Central memory CD8-positive, alpha-beta T cell (primary cell): Measurements from ENCODE around the gene APP.
A peak's percentile ranks its signal among the peaks of the same experiment; 100 is the strongest.

Experiments
- ATAC-seq: fragments of 150-1000 bp; cut with Tn5 transposase; replicated peaks from 2 replicates; pipeline ENCODE4 v1.10.0; 2022; ENCODE audit warnings: mild to moderate bottlenecking, moderate FRiP score, moderate number of reproducible peaks; ENCODE audit not compliant: poor library complexity, severe bottlenecking; ENCODE audit errors: extremely low read depth
- DNase-seq, 2 donors: peaks; one replicate each; pipeline ENCODE4 v3.0.0; 2021; ENCODE audit warnings: low spot score in 2 of 2
- H3K27ac Mint-ChIP-seq: one replicate; pipeline ENCODE4 v1.8.0; 2022; ENCODE audit warnings: low read depth, mild to moderate bottlenecking, moderate library complexity, mixed read lengths
- H3K27me3 Mint-ChIP-seq: one replicate; pipeline ENCODE4 v1.8.0; 2022; ENCODE audit warnings: mixed read lengths
- H3K36me3 Mint-ChIP-seq: one replicate; pipeline ENCODE4 v1.8.0; 2022; ENCODE audit warnings: mild to moderate bottlenecking, moderate library complexity, mixed read lengths; ENCODE audit not compliant: insufficient read depth
- H3K4me1 Mint-ChIP-seq: one replicate; pipeline ENCODE4 v1.8.0; 2022; ENCODE audit warnings: mixed read lengths
- H3K4me3 Mint-ChIP-seq: one replicate; pipeline ENCODE4 v1.8.0; 2022; ENCODE audit warnings: mild to moderate bottlenecking, moderate library complexity, mixed read lengths
- H3K9me3 Mint-ChIP-seq: one replicate; pipeline ENCODE4 v1.8.0; 2022; ENCODE audit warnings: mixed read lengths

The APP gene

DNA sequence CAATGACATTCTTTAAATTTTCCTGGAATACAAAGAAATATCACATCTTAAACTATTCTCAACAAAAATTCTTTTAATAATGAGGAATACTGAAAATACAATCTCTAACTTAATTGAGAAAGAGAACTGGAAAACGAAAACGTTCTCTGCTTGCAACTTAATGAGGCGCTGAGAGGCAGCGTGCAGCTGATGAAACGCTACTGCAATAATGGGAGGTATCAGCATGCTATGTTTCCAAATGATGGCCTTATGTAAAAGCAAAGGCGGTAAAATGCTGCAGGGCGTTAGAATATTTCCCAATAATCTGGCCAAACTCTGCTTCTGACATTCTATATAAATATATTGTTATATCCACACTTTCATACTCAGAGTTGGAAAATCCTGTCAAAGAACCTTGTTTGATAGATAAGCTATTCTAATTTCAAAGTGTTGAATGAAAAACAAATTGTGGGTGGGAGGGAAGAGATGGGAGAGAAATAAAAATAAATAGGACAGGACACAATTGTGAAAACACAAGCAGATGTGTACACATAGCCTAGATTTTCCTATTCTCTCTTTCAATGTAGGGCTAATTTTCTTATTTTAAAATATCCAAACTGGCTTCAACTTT lies 70.9 kb downstream of the APP start:
- Mint-ChIP-seq H3K9me3 (no peaks in the 10 kb centered on the region), H3K27me3 (no peaks in the 10 kb centered on the region), H3K4me1 (no peaks in the 10 kb centered on the region), H3K4me3 (no peak overlapping the region), H3K27ac (no peak overlapping the region), H3K36me3 (peaks cover 1% of the 10 kb centered on the region)
- ATAC-seq (no peak), DNase-seq (no peak)

DNA sequence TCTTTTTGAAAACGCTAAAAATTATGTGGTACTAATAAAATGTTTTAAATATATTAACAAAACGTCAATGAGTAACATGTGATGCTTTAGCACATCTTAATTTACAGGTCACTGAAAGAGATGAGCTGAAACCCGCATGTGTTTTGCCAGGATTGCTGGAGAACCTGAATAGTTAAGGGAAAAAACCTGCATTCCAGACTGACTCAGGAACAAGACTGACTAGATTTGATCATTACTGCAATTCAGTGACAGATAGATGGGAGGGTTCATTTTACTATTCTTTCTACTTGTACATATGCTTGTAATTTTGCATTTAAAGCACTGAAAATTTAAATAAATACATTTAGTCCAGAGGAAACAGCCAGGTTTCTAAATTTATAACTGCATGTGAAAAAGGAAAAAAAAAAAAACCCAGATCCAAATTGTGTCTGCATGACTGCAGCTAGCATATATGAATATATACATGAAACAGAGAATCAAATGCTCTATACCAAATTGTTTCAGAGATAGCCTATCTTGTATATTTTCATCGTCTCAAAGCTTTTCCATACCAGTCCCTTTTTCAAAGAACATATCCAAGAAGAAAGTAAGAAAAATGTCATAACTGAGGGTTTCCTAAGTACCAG lies 71.7 kb downstream of the APP start:
- Mint-ChIP-seq H3K4me1 (no peaks in the 10 kb centered on the region), H3K9me3 (no peaks in the 10 kb centered on the region), H3K27ac (no peak overlapping the region), H3K27me3 (no peaks in the 10 kb centered on the region), H3K36me3 (peaks cover 1% of the 10 kb centered on the region), H3K4me3 (no peak overlapping the region)
- no peak for DNase-seq
- no peak for ATAC-seq

DNA sequence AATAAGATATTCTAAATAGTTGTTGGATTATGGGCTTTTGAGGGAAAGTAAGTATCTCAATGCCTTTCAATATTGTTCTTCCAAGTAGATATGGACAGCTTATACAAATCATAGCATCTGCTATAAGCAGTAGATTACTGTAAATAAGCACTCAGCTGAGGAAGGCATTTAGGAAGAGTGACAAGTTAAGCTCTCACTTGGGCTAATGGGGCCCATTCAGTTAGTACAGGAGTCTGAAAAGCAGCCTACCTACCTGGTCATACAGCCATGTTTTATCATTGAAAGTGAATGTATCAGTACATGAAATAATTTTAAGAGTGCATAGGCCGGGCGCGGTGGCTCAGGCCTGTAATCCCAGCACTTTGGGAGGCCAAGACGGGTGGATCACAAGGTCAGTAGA lies 73.1 kb downstream of the APP start:
- DNase-seq (no peak), ATAC-seq (no peak)
- no peaks in the 10 kb centered on the region for H3K9me3 Mint-ChIP-seq
- H3K36me3 Mint-ChIP-seq, result peaks cover 1% of the 10 kb centered on the region
- no peak overlapping the region for H3K4me3 Mint-ChIP-seq
- no peak overlapping the region for H3K27ac Mint-ChIP-seq
- H3K27me3 Mint-ChIP-seq, result no peaks in the 10 kb centered on the region
- no peaks in the 10 kb centered on the region for H3K4me1 Mint-ChIP-seq

DNA sequence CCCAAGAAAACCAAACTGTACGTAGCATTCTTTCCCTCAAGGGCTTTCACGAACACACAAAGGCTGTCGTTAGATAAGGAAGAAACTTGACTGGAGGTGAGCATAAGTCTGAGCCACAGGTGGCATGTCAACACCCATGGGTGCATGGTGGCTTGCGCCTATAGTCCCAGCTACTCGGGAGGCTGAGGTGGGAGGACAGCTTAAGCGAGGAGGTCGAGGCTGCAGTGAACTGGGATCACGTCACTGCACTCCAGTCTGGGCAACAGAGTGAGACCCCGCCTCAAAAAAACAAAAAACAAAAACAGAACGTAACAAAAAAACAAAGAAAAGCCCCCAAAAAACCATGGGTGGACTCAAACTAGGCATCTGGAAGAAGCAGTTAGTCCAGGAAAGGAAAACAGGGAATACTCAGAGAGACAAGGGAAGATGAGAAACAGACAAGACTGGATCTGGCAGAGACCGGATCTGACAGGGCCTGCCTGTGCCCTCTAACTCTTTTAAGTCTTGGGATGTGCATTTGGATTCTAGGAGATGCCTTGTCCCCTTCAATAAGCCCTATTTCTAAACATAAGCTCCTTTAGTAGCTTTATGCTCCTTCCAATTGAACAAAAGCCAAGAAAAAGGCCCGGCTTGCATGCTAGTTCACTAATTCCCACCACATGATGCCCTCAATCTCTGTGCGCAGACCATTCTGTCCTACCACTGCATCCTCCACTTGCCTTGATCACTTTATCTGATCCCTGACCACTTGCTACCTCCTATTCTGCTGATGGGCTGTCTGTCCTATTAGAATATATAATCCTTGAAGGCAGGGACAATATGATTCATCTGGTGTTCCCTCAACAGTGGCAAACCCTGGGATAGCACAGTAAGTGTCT lies 73.8 kb downstream of the APP start:
- Mint-ChIP-seq H3K4me3 (no peak overlapping the region), H3K9me3 (no peaks in the 10 kb centered on the region)
- DNase-seq, result no peak

DNA sequence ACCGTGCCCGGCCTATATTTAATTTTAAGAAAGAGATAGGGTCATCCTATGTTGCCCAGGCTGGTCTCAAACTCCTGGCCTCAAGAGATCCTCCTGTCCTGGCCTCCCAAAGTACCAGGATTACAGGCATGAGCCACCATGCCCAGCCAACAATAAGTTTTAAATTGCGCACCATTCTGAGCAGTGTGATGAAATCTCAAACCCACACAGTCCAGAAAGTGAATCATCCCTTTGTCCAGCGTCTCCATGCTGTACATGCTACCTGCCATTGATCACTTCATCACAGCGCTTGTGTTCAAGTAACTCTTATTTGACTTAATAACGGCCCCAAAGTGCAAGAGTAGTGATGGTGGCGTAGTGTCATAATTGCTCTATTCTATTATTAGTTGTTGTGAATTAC lies 75.4 kb downstream of the APP start:
- no peaks in the 10 kb centered on the region for H3K4me1 Mint-ChIP-seq
- peaks cover 2% of the 10 kb centered on the region for H3K36me3 Mint-ChIP-seq
- H3K27me3 Mint-ChIP-seq, result no peaks in the 10 kb centered on the region
- H3K4me3 Mint-ChIP-seq, result no peak overlapping the region
- H3K9me3 Mint-ChIP-seq, result peaks cover 6% of the 10 kb centered on the region
- no peak overlapping the region for H3K27ac Mint-ChIP-seq
- DNase-seq, result no peak
- ATAC-seq, result no peak

More for the DNA sequence above, 73.8 kb downstream of the APP start:
- H3K36me3 Mint-ChIP-seq, result peaks cover 1% of the 10 kb centered on the region
- peak overlapping the region; percentile 46 for H3K27ac Mint-ChIP-seq
- H3K27me3 Mint-ChIP-seq, result no peaks in the 10 kb centered on the region
- ATAC-seq, result no peak
- no peaks in the 10 kb centered on the region for H3K4me1 Mint-ChIP-seq

DNA sequence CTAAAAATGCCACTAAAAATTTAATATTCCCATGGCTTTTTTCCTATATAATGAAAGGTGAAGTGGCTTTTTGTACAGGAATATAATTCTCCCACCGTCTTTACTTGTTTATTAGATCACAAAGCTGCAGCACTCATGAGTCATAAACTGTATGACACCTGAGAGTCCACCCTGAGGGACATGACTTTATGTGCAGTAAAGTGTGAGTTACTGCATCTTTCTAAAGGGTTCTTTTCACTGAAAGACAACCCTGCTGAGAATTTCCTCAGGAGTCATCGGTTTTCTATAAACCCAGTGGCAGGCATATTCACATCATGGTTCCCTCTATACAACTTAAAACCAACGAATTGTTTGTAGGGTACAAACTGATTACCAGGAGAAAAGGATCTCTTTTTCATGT lies 77.4 kb downstream of the APP start:
- Mint-ChIP-seq H3K27me3 (no peaks in the 10 kb centered on the region), H3K9me3 (peaks cover 6% of the 10 kb centered on the region), H3K4me3 (no peak overlapping the region), H3K27ac (no peak overlapping the region), H3K36me3 (peaks cover 3% of the 10 kb centered on the region), H3K4me1 (no peaks in the 10 kb centered on the region)
- ATAC-seq (no peak), DNase-seq (no peak)

DNA sequence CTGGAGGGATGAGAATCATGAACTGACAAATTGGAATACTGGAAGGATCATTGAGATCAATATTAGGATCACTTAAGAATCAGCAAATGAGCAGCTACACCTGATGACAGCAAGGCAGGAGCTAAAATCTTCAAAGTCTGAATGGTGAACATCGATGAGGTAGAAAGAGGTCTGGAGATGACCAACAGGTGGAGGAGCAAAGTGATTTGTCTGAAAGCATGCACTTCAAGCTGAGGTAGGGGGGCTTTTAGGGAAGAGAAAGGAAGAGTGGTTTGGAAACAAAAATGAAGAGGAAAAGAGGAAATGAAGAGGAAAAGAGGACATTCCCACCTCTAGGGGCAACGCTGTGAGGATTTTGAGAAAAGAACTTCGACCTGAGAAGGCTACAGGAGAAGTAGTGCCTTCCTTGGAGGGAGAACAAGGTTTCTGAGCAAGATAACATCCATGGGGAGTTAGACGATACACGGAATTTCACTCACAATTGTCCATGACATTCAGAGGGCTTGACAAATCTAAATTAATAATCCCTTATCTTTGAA lies 79.0 kb downstream of the APP start:
- Mint-ChIP-seq H3K27me3 (no peaks in the 10 kb centered on the region), H3K9me3 (peaks cover 6% of the 10 kb centered on the region), H3K4me1 (no peaks in the 10 kb centered on the region), H3K27ac (no peak overlapping the region), H3K4me3 (no peak overlapping the region), H3K36me3 (peaks cover 3% of the 10 kb centered on the region)
- DNase-seq (no peak), ATAC-seq (no peak)

DNA sequence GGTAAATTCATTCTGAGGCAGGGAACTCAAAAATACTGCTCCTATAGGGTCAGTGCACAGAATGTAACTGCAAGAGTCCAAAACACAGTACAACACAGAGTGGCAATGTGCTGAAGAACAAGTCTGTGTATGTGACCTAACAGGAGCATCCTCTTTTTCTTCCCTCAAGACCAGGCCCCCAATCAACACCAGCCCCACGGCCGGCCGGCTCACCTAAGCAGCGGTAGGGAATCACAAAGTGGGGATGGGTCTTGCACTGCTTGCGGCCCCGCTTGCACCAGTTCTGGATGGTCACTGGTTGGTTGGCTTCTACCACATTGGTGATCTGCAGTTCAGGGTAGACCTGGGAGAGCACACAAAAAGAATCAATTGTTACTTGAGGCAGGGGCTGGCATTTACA lies 80.8 kb downstream of the APP start:
- no peaks in the 10 kb centered on the region for H3K4me1 Mint-ChIP-seq
- H3K27ac Mint-ChIP-seq, result no peak overlapping the region
- ATAC-seq, result no peak
- peaks cover 6% of the 10 kb centered on the region for H3K9me3 Mint-ChIP-seq
- no peak for DNase-seq
- H3K27me3 Mint-ChIP-seq, result no peaks in the 10 kb centered on the region
- H3K36me3 Mint-ChIP-seq, result peaks cover 3% of the 10 kb centered on the region
- no peak overlapping the region for H3K4me3 Mint-ChIP-seq

DNA sequence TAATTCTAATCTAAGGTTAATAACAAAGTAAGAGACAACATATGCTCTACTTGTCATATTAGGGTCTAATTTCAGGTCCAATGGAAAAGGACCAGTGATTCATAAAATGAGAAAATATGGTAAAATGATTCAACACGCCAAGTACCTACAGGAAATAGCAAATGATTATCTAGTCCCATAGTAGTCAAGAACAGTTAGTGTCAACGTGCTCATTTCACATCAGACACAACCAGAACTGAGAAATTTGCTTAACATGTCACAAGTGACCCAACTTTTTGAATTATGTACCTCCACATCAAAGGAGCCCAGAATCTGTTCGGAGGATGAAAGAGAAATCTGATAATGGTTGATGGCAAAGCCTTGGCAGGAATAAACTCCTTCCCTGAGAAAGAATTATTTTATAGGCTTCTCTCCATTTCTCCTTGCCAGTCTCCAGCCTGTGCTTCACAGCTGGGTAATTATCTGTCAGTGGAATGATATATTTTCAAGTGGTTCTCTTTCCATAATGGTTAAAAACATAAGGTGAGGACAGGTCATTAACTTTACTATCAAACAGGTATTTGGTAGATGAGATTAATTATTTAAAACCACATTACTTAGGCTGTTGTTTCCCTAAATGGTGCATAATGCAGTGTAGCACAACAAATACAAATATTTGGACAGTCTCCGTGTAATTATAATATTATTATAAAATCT lies 83.2 kb downstream of the APP start:
- no peaks in the 10 kb centered on the region for H3K4me1 Mint-ChIP-seq
- H3K27ac Mint-ChIP-seq, result no peak overlapping the region
- ATAC-seq, result no peak
- DNase-seq, result no peak
- H3K4me3 Mint-ChIP-seq, result no peak overlapping the region
- peaks cover 6% of the 10 kb centered on the region for H3K9me3 Mint-ChIP-seq
- no peaks in the 10 kb centered on the region for H3K27me3 Mint-ChIP-seq
- H3K36me3 Mint-ChIP-seq, result peaks cover 3% of the 10 kb centered on the region

DNA sequence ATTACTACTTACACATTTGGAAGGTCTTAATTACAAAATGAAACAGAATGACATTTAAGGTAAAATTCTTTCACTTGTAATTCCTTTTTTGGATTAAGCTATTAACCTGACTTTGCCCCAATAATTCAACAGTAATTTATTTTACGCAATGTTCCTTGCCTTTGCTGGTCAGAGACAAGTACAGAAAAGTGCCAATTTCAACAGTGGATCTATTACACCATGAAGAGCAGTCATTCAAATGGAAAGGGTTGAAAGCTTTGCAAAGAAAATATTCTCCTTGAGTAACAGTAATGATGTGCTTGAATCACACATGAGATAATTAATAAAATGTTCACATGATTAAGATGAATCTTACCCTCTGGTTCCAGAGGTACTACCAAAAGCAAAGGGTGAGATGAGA lies 84.7 kb downstream of the APP start:
- no peak overlapping the region for H3K27ac Mint-ChIP-seq
- peaks cover 3% of the 10 kb centered on the region for H3K36me3 Mint-ChIP-seq
- no peaks in the 10 kb centered on the region for H3K27me3 Mint-ChIP-seq
- H3K4me3 Mint-ChIP-seq, result no peak overlapping the region
- no peaks in the 10 kb centered on the region for H3K9me3 Mint-ChIP-seq
- ATAC-seq, result no peak
- H3K4me1 Mint-ChIP-seq, result no peaks in the 10 kb centered on the region
- DNase-seq, result no peak

DNA sequence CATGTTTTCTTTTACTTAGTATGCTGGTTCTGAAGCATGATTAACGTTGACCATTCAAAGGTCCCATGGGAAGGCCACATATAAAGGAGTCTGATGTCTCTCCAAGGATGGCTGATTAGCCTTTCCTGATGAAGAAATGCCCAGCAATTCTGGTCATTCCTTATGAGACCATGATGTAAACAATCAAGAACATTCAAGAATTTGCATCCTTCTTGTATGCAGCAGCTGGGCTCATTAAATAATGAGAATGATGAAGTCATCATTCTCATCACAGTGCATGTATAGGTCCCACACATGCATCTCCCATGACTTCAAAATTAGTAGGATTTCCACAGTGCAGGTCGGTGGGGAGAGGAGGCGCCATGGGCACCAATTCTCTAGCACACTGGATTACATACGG lies 85.4 kb downstream of the APP start:
- ATAC-seq, result no peak
- Mint-ChIP-seq H3K27me3 (no peaks in the 10 kb centered on the region), H3K9me3 (no peaks in the 10 kb centered on the region), H3K27ac (no peak overlapping the region), H3K4me3 (no peak overlapping the region), H3K4me1 (no peaks in the 10 kb centered on the region), H3K36me3 (peaks cover 2% of the 10 kb centered on the region)
- no peak for DNase-seq

DNA sequence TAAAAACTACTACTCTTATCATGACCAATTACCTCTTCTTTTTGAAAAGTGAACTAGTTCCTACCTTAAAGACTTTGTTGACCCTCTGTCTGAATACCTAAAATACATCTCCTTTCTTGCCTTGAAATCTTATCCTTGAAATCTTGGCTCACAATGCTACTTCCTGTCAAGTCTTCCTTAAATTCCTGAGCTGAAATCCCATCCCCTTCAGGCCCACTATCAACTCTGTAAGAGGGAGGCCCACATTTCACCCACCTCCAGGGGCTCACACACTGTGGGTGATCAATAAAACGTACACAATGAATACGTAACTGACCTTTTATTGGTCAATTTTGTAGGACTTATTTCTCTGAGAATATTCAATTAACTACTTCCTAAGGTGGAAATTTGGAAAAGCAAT lies 88.0 kb downstream of the APP start:
- DNase-seq, result no peak
- Mint-ChIP-seq H3K27ac (no peak overlapping the region), H3K36me3 (no peaks in the 10 kb centered on the region), H3K4me3 (no peak overlapping the region), H3K27me3 (no peaks in the 10 kb centered on the region), H3K9me3 (no peaks in the 10 kb centered on the region), H3K4me1 (no peaks in the 10 kb centered on the region)
- ATAC-seq, result no peak
